HG03558 (cell line): ENCODE results near the gene NRDC.
"Not testable (repeated sequence)": the region's sequence is repeated elsewhere in the genome, so short reads cannot be mapped to it uniquely, and the experiment has no call there.

Experiments used
- ATAC-seq: cut with Tn5 transposase; IDR thresholded peaks from one replicate; pipeline ENCODE4 v1.9.1; 2021; ENCODE audit warnings: moderate number of reproducible peaks; ENCODE audit not compliant: unreplicated experiment; ENCODE audit errors: extremely low read depth

Gene NRDC

DNA sequence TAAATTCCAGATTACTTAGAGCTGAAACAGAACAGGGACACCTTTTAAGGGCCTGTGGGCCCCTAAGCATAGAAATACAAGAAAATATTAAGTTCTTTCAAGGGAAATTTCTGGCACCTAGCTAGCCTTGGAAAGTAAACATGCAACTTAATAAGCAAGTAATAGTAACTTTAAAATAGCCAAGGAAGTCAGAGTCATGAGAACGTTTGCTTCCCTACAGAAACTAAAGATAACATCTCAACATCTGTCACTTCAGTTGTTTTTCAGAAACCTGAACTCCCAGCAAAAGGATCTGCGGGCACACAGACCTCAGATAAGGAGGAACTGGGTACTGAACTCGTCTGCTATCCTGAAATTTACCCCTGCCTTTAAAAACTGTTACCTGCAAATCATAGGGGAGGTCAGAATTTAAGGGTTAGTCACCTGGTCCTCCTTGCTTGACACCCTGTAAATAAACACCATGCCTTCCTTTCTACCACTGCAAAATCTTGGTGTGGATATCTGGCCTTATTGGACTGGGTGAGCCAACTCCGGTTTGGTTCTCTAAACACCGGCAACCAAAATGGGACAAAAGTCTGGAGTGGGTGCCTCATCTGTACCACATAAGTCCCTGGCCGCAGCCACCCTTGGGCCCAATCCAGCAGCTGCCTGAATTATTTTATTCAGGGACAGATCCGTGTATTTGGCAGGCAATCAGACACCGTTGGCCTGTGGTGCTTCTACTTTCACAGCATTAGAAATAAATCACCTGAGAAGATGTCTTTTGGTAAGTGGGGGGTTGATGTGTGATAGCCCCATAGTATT lies 27.9 kb downstream of the NRDC start:
- ATAC-seq: no peak

DNA sequence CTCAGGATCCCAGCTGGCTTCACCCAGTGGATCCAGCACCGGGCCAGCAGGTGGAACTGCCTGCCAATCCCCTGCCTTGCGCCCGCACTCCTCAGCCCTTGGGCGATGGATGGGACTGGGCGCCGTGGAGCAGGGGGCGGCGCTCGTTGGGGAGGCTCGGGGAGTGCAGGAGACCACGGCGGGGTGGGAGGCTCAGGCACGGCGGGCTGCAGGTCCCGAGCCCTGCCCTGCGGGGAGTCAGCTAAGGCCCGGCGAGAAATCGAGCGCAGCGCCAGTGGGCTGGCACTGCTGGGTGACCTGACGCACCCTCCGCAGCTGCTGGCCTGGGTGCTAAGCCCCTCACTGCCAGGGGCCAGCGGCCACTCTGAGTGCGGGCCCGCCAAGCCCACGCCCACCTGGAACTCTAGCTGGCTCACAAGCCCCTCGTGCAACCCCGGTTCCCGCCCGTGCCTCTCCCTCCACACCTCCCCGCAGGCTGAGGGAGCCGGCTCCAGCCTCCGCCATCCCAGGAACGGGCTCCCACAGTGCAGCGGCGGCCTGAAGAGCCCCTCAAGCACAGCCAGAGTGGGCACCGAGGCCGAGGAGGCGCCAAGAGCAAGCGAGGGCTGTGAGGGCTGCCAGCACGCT lies 31.1 kb downstream of the NRDC start:
- no peak for ATAC-seq

GRCh38 chr1:51843948-51844347 lies 34.6 kb downstream of the NRDC start:
- ATAC-seq: no peak

DNA sequence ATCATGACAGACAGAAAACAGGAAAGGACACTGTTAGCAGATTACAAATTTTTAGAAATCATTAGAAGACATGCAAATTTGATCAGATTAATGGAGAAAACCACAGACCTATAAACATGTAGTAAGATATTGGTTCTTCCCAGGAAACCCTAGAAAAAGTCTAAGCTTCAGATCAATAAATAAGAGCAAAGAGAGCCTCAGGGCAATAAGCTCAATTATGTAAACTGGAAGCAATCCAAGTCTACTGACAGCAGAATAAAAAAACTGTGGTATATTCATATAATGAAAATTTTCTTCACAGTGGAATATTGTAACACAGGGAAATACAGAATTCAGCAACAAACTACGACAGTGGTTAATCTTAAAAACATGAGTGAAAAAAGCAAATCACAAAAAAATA lies 36.3 kb downstream of the NRDC start:
- ATAC-seq: no peak

DNA sequence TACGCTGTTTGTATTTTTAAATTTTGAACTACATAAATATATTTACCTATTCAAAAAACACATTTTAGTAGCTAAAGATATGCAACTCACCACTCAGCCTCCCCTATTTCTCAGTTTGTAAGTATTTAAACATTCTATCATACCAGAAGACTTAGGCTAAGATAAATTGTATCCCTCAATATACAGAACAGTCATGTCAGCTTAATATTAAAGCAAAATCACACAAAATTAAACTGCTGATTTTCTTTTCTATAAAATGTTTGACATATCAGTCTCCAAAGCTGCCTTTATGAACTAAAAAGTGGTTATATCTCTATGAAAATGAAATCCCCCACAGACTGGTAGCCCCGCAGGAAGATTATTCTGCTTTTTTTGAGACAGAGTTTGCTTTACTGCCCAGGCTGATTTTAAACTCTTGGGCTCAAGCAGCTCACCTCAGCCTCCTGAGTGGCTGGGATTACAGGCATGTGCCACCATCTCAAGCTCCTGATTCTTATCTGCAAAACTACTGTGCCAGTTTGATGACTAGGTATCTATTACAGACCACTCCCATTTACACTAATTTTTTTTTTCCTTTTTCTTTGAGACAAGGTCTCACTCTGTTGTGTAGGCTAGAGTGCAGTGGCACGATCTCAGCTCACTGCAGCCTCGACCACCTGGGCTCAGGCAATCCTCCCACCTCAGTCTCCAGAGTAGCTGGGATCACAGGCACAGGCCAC lies 37.6 kb downstream of the NRDC start:
- ATAC-seq: no peak

DNA sequence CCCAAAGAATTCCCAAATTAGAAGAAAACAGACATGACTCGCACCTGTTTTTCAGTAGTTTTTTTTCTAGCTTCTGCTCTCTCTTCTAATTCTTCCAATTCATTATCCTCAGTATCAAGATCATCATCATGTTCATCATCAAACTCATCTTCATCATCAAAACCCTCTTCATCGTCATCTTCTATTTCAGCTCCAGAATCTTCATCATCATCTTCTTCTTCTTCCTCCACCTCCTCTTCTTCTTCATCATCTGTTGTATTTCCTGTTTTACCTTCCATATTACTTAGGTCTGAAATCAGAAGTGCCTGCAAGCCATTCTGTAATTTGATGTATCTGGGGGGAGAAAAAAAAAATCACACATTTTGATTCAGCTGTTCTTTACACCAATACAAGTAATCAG lies 38.3 kb downstream of the NRDC start:
- ATAC-seq: no peak

DNA sequence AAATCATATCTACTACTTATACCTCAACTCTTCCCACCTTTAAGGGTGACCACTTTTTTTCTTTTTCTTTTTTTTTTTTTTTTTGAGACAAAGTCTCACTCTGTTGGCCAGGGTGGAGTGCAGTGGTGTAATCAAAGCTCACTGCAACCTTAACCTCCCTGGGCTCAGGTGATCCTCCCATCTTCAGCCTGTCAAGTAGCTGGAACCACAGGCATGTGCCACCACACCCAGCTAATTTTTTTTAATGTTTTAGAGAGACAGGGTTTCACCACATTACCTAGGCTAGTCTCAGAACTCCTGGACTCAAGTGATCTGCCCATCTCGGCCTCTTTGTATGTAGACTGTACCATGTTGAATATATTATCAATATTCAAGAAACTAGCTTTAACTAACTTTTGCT lies 39.4 kb downstream of the NRDC start:
- no peak for ATAC-seq

GRCh38 chr1:51837243-51837642 lies 41.3 kb downstream of the NRDC start:
- ATAC-seq: no peak

DNA sequence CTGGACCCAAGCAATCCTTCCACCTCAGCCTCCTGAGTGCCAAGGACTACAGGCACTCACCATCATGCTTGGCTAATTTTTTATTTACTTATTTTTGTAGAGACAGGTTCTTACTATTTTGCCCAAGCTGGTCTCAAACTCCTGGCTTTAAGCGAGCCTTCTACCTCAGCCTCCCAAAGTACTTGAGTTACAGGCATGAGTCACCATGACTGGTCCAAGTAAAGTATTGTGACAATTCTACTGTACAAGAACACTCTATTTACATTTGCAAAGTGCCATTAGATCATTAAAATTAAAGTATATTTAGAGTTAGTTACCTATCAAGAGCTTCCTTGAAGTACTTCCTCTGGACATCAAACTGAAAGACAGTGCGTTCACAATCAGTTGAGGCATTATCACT lies 44.8 kb downstream of the NRDC start:
- no peak for ATAC-seq

GRCh38 chr1:51829058-51829457 lies 49.5 kb downstream of the NRDC start:
- no peak for ATAC-seq

DNA sequence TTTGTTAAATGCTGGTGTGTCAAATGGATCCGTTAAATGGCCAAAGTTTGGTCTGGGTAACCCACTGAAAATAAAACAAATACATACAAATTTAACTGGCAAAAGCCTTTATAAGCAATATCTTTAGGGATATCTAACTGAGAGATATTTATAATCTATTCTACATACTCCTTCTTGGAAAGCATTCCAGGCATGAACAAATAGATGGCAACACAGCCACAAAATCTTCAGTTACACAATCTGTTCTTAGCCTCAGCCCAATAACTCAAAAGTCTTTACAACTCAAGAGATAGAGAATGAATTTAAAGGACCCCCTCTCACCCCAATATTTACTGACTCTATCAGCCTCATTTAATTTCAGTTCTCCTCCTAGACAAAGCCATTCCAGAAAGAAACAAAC lies 58.7 kb downstream of the NRDC start:
- no peak for ATAC-seq

DNA sequence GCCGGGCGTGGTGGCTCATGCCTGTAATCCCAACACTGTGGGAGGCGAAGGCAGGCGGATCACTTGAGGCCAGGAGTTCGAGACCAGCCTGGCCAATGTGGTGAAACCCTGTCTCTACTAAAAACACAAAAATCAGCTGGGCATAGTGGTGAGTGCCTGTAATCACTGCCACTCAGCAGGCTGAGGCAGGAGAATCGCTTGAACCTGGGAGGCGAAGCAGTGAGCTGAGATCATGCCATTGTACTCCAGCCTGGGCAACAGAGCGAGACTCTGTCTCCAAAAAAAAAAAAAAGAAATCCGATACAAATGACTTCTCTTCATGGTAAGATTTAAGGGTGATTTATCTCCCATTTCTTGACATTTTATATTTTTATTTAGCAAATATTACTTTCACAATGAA lies 59.5 kb downstream of the NRDC start:
- not testable (repeated sequence) for ATAC-seq

GRCh38 chr1:51818487-51818886 lies 60.0 kb downstream of the NRDC start:
- ATAC-seq: no peak

- ATAC-seq: no peak
Measured at GRCh38 chr1:51814513-51814912, 64.0 kb downstream of the NRDC start.

GRCh38 chr1:51799372-51799771 lies 79.2 kb downstream of the NRDC start:
- ATAC-seq: no peak

GRCh38 chr1:51794868-51795267 lies 83.7 kb downstream of the NRDC start:
- no peak for ATAC-seq

- ATAC-seq: no peak
Measured at GRCh38 chr1:51794260-51794659, 84.3 kb downstream of the NRDC start.

- no peak for ATAC-seq
Measured at GRCh38 chr1:51792864-51793263, 85.7 kb downstream of the NRDC start.

GRCh38 chr1:51791888-51792287 lies 86.6 kb downstream of the NRDC start:
- ATAC-seq: no peak

- no peak for ATAC-seq
Measured at GRCh38 chr1:51790385-51790784, 88.1 kb downstream of the NRDC start.

GRCh38 chr1:51789342-51789741 lies 89.2 kb downstream of the NRDC start:
- ATAC-seq: no peak
